ENCODE measurements around the gene VTN.

VTN gene

GRCh38 chr17:28396635-28397239 is 26.6 kb upstream of the VTN start:
- Histone ChIP-seq H3K9me3 (ENCODE audit: control insufficient read depth in 5 of 5, low read length in 5 of 5) (no peaks in the 10 kb centered on the region), H3K27ac (ENCODE audit: low read depth, low read length) (no peak overlapping the region), H3K4me1 (ENCODE audit: control insufficient read depth in 5 of 5, insufficient read depth in 5 of 5, low read length in 5 of 5) (peaks cover 7 to 31% (median 24%) of the 10 kb centered on the region in 5 donors), H3K4me3 (ENCODE audit: low read depth in 1 of 5, low read length in 5 of 5) (no peak overlapping the region), H3K27me3 (ENCODE audit: control insufficient read depth in 5 of 5, insufficient read depth in 4 of 5, low read length in 5 of 5) (no peaks in the 10 kb centered on the region), H3K36me3 (ENCODE audit: control insufficient read depth in 5 of 5, insufficient read depth in 5 of 5, low read length in 5 of 5) (peaks cover 3 to 50% (median 31%) of the 10 kb centered on the region in 5 donors), H3K9ac (ENCODE audit: low read length in 5 of 5) (no peak overlapping the region)

GRCh38 chr17:28395968-28396367 is 25.9 kb upstream of the VTN start:
- peaks cover 7 to 31% (median 24%) of the 10 kb centered on the region in 5 donors for H3K4me1 ChIP-seq (ENCODE audit: control insufficient read depth in 5 of 5, insufficient read depth in 5 of 5, low read length in 5 of 5)
- H3K27me3 ChIP-seq (ENCODE audit: control insufficient read depth in 5 of 5, insufficient read depth in 4 of 5, low read length in 5 of 5), result no peaks in the 10 kb centered on the region
- no peak overlapping the region for H3K27ac ChIP-seq (ENCODE audit: low read depth, low read length)
- no peak overlapping the region for H3K4me3 ChIP-seq (ENCODE audit: low read depth in 1 of 5, low read length in 5 of 5)
- no peak overlapping the region for H3K9ac ChIP-seq (ENCODE audit: low read length in 5 of 5)
- H3K36me3 ChIP-seq (ENCODE audit: control insufficient read depth in 5 of 5, insufficient read depth in 5 of 5, low read length in 5 of 5), result peaks cover 1 to 48% (median 35%) of the 10 kb centered on the region in 5 donors
- H3K9me3 ChIP-seq (ENCODE audit: control insufficient read depth in 5 of 5, low read length in 5 of 5), result no peaks in the 10 kb centered on the region

- Histone ChIP-seq H3K27ac (ENCODE audit: low read depth, low read length) (no peak overlapping the region), H3K9me3 (ENCODE audit: control insufficient read depth in 5 of 5, low read length in 5 of 5) (no peaks in the 10 kb centered on the region), H3K4me1 (ENCODE audit: control insufficient read depth in 5 of 5, insufficient read depth in 5 of 5, low read length in 5 of 5) (peaks cover 7 to 30% (median 24%) of the 10 kb centered on the region in 5 donors), H3K36me3 (ENCODE audit: control insufficient read depth in 5 of 5, insufficient read depth in 5 of 5, low read length in 5 of 5) (peaks cover 3 to 48% (median 36%) of the 10 kb centered on the region in 5 donors), H3K9ac (ENCODE audit: low read length in 5 of 5) (no peak overlapping the region), H3K27me3 (ENCODE audit: control insufficient read depth in 5 of 5, insufficient read depth in 4 of 5, low read length in 5 of 5) (no peaks in the 10 kb centered on the region), H3K4me3 (ENCODE audit: low read depth in 1 of 5, low read length in 5 of 5) (no peak overlapping the region)
These were observed 25.3 kb upstream of the VTN start for GRCh38 chr17:28395426-28395825.

- Histone ChIP-seq H3K9me3 (ENCODE audit: control insufficient read depth in 5 of 5, low read length in 5 of 5) (no peaks in the 10 kb centered on the region), H3K27me3 (ENCODE audit: control insufficient read depth in 5 of 5, insufficient read depth in 4 of 5, low read length in 5 of 5) (no peaks in the 10 kb centered on the region), H3K9ac (ENCODE audit: low read length in 5 of 5) (no peak overlapping the region), H3K4me3 (ENCODE audit: low read depth in 1 of 5, low read length in 5 of 5) (no peak overlapping the region), H3K36me3 (ENCODE audit: control insufficient read depth in 5 of 5, insufficient read depth in 5 of 5, low read length in 5 of 5) (peaks cover 3 to 48% (median 38%) of the 10 kb centered on the region in 5 donors), H3K4me1 (ENCODE audit: control insufficient read depth in 5 of 5, insufficient read depth in 5 of 5, low read length in 5 of 5) (peaks cover 7 to 30% (median 23%) of the 10 kb centered on the region in 5 donors), H3K27ac (ENCODE audit: low read depth, low read length) (no peak overlapping the region)
These were observed 24.4 kb upstream of the VTN start for GRCh38 chr17:28394337-28395116.

GRCh38 chr17:28392491-28392890 is 22.4 kb upstream of the VTN start:
- Histone ChIP-seq H3K9ac (ENCODE audit: low read length in 5 of 5) (no peak overlapping the region), H3K9me3 (ENCODE audit: control insufficient read depth in 5 of 5, low read length in 5 of 5) (no peaks in the 10 kb centered on the region), H3K27ac (ENCODE audit: low read depth, low read length) (no peak overlapping the region), H3K27me3 (ENCODE audit: control insufficient read depth in 5 of 5, insufficient read depth in 4 of 5, low read length in 5 of 5) (no peaks in the 10 kb centered on the region), H3K4me3 (ENCODE audit: low read depth in 1 of 5, low read length in 5 of 5) (no peak overlapping the region), H3K36me3 (ENCODE audit: control insufficient read depth in 5 of 5, insufficient read depth in 5 of 5, low read length in 5 of 5) (peaks cover 9 to 48% (median 33%) of the 10 kb centered on the region in 5 donors), H3K4me1 (ENCODE audit: control insufficient read depth in 5 of 5, insufficient read depth in 5 of 5, low read length in 5 of 5) (peaks cover 0 to 11% (median 3%) of the 10 kb centered on the region in 5 donors)

- H3K27ac ChIP-seq (ENCODE audit: low read depth, low read length), result no peak overlapping the region
- no peak overlapping the region for H3K9ac ChIP-seq (ENCODE audit: low read length in 5 of 5)
- H3K4me1 ChIP-seq (ENCODE audit: control insufficient read depth in 5 of 5, insufficient read depth in 5 of 5, low read length in 5 of 5), result peaks cover 0 to 3% (median 0%) of the 10 kb centered on the region in 5 donors
- no peak overlapping the region for H3K4me3 ChIP-seq (ENCODE audit: low read depth in 1 of 5, low read length in 5 of 5)
- H3K36me3 ChIP-seq (ENCODE audit: control insufficient read depth in 5 of 5, insufficient read depth in 5 of 5, low read length in 5 of 5), result peaks cover 9 to 42% (median 33%) of the 10 kb centered on the region in 5 donors
- no peaks in the 10 kb centered on the region for H3K27me3 ChIP-seq (ENCODE audit: control insufficient read depth in 5 of 5, insufficient read depth in 4 of 5, low read length in 5 of 5)
- H3K9me3 ChIP-seq (ENCODE audit: control insufficient read depth in 5 of 5, low read length in 5 of 5), result no peaks in the 10 kb centered on the region
These were observed 21.3 kb upstream of the VTN start for GRCh38 chr17:28391401-28391800.

- Histone ChIP-seq H3K4me1 (ENCODE audit: control insufficient read depth in 5 of 5, insufficient read depth in 5 of 5, low read length in 5 of 5) (peaks cover 0 to 3% (median 0%) of the 10 kb centered on the region in 5 donors), H3K36me3 (ENCODE audit: control insufficient read depth in 5 of 5, insufficient read depth in 5 of 5, low read length in 5 of 5) (peaks cover 9 to 38% (median 29%) of the 10 kb centered on the region in 5 donors), H3K27ac (ENCODE audit: low read depth, low read length) (no peak overlapping the region), H3K9me3 (ENCODE audit: control insufficient read depth in 5 of 5, low read length in 5 of 5) (no peaks in the 10 kb centered on the region), H3K4me3 (ENCODE audit: low read depth in 1 of 5, low read length in 5 of 5) (no peak overlapping the region), H3K27me3 (ENCODE audit: control insufficient read depth in 5 of 5, insufficient read depth in 4 of 5, low read length in 5 of 5) (no peaks in the 10 kb centered on the region), H3K9ac (ENCODE audit: low read length in 5 of 5) (no peak overlapping the region)
These were observed 20.9 kb upstream of the VTN start for GRCh38 chr17:28390984-28391383.

- no peaks in the 10 kb centered on the region for H3K27me3 ChIP-seq (ENCODE audit: control insufficient read depth in 5 of 5, insufficient read depth in 4 of 5, low read length in 5 of 5)
- H3K27ac ChIP-seq (ENCODE audit: low read depth, low read length), result no peak overlapping the region
- H3K4me1 ChIP-seq (ENCODE audit: control insufficient read depth in 5 of 5, insufficient read depth in 5 of 5, low read length in 5 of 5), result peaks cover 0 to 3% (median under 1%) of the 10 kb centered on the region in 5 donors
- no peaks in the 10 kb centered on the region for H3K9me3 ChIP-seq (ENCODE audit: control insufficient read depth in 5 of 5, low read length in 5 of 5)
- no peak overlapping the region for H3K9ac ChIP-seq (ENCODE audit: low read length in 5 of 5)
- no peak overlapping the region for H3K4me3 ChIP-seq (ENCODE audit: low read depth in 1 of 5, low read length in 5 of 5)
- peaks cover 9 to 35% (median 27%) of the 10 kb centered on the region in 5 donors for H3K36me3 ChIP-seq (ENCODE audit: control insufficient read depth in 5 of 5, insufficient read depth in 5 of 5, low read length in 5 of 5)
These were observed 20.5 kb upstream of the VTN start for GRCh38 chr17:28390563-28390962.

GRCh38 chr17:28390141-28390540 is 20.0 kb upstream of the VTN start:
- peaks cover 9 to 35% (median 27%) of the 10 kb centered on the region in 5 donors for H3K36me3 ChIP-seq (ENCODE audit: control insufficient read depth in 5 of 5, insufficient read depth in 5 of 5, low read length in 5 of 5)
- H3K4me3 ChIP-seq (ENCODE audit: low read depth in 1 of 5, low read length in 5 of 5), result no peak overlapping the region
- peaks cover 0 to 7% (median 5%) of the 10 kb centered on the region in 5 donors for H3K4me1 ChIP-seq (ENCODE audit: control insufficient read depth in 5 of 5, insufficient read depth in 5 of 5, low read length in 5 of 5)
- no peaks in the 10 kb centered on the region for H3K9me3 ChIP-seq (ENCODE audit: control insufficient read depth in 5 of 5, low read length in 5 of 5)
- no peaks in the 10 kb centered on the region for H3K27me3 ChIP-seq (ENCODE audit: control insufficient read depth in 5 of 5, insufficient read depth in 4 of 5, low read length in 5 of 5)
- H3K9ac ChIP-seq (ENCODE audit: low read length in 5 of 5), result no peak overlapping the region
- no peak overlapping the region for H3K27ac ChIP-seq (ENCODE audit: low read depth, low read length)

- Histone ChIP-seq H3K27ac (ENCODE audit: low read depth, low read length) (no peak overlapping the region), H3K9ac (ENCODE audit: low read length in 5 of 5) (no peak overlapping the region), H3K9me3 (ENCODE audit: control insufficient read depth in 5 of 5, low read length in 5 of 5) (no peaks in the 10 kb centered on the region), H3K36me3 (ENCODE audit: control insufficient read depth in 5 of 5, insufficient read depth in 5 of 5, low read length in 5 of 5) (peaks cover 9 to 35% (median 29%) of the 10 kb centered on the region in 5 donors), H3K27me3 (ENCODE audit: control insufficient read depth in 5 of 5, insufficient read depth in 4 of 5, low read length in 5 of 5) (peaks cover 0 to 6% (median 3%) of the 10 kb centered on the region in 5 donors), H3K4me3 (ENCODE audit: low read depth in 1 of 5, low read length in 5 of 5) (no peak overlapping the region), H3K4me1 (ENCODE audit: control insufficient read depth in 5 of 5, insufficient read depth in 5 of 5, low read length in 5 of 5) (peaks cover 0 to 19% (median 13%) of the 10 kb centered on the region in 5 donors)
These were observed 18.0 kb upstream of the VTN start for GRCh38 chr17:28388106-28388505.

Measured in subcutaneous abdominal adipose tissue (tissue), 5 donors.